Spinal cord (tissue), 10 donors: ENCODE results near the gene TMEM229A. TPM values are rescaled to one million over a fixed set of nuclear protein-coding genes. Genes with fewer than 3 reads are reported as not detected.
A peak's percentile ranks its signal among the peaks of the same experiment; 100 is the strongest.

Experiments
- DNase-seq, 6 donors: peaks; one replicate each; pipeline versions ENCODE4 v3.0.0 to v3.0.0-alpha.2; 2013 to 2015; ENCODE audit warnings: low spot score in 6 of 6, low read depth in 4 of 6
- H3K27ac ChIP-seq: one replicate; pipeline ENCODE4 v1.5.1; 2013; ENCODE audit warnings: low read depth, low read length, control low read depth
- H3K27me3 ChIP-seq: one replicate; pipeline ENCODE4 v1.6.1; 2013; ENCODE audit warnings: low read length; ENCODE audit not compliant: control insufficient read depth, insufficient read depth
- H3K36me3 ChIP-seq: one replicate; pipeline ENCODE4 v1.6.1; 2013; ENCODE audit warnings: low read length; ENCODE audit not compliant: control insufficient read depth, insufficient read depth
- H3K4me1 ChIP-seq: one replicate; pipeline ENCODE4 v1.6.1; 2013; ENCODE audit warnings: low read length; ENCODE audit not compliant: control insufficient read depth, insufficient read depth
- H3K4me3 ChIP-seq: one replicate; pipeline ENCODE4 v1.5.1; 2013; ENCODE audit warnings: low read depth, low read length, control low read depth
- H3K9me3 ChIP-seq: one replicate; pipeline ENCODE4 v1.6.1; 2013; ENCODE audit warnings: low read length; ENCODE audit not compliant: control insufficient read depth, insufficient read depth
- WGBS: methylation state at CpG from one replicate; pipeline ENCODE4 v1.1.5; 2013; ENCODE audit warnings: missing lambda C conversion rate; ENCODE audit not compliant: insufficient coverage; 5-methylcytosine and 5-hydroxymethylcytosine counted together
- polyA plus RNA-seq, 2 donors: library from polyadenylated mRNA; unstranded; fragments of 120-200 nt; gene quantifications; one replicate each; pipeline ENCODE4 v1.2.1, GENCODE V29; 2013; ENCODE audit not compliant: insufficient read length in 2 of 2
- total RNA-seq, 2 donors: library from RNA; depleted of rRNA in 1 of 2; stranded (reverse); fragments of 120-200 nt in 1 of 2; fragments of >200 nt in 1 of 2; gene quantifications; one replicate each; pipeline versions ENCODE4 v1.2.3 to v1.2.4, GENCODE V29; 2013 to 2014
- donor health status: healthy.

TMEM229A gene
- total and polyA plus RNA-seq, 4 donors = 0.55 to 5.5 (median 2.9) TPM

- DNase-seq = no peak
- Histone ChIP-seq H3K27ac (no peak overlapping the region), H3K9me3 (no peaks in the 10 kb centered on the region), H3K36me3 (no peaks in the 10 kb centered on the region), H3K4me1 (no peaks in the 10 kb centered on the region), H3K27me3 (no peaks in the 10 kb centered on the region), H3K4me3 (no peak overlapping the region)
Measured at GRCh38 chr7:123994449-123994848, 38.4 kb downstream of the TMEM229A start.

- H3K4me3 ChIP-seq = no peak overlapping the region
- H3K4me1 ChIP-seq = no peaks in the 10 kb centered on the region
- H3K27me3 ChIP-seq = no peaks in the 10 kb centered on the region
- H3K36me3 ChIP-seq = no peaks in the 10 kb centered on the region
- no peaks in the 10 kb centered on the region for H3K9me3 ChIP-seq
- DNase-seq = peak in 1 of 6 donors; percentile 2
- no CpG with 5 or more reads among the region's 2 CpGs for WGBS
- no peak overlapping the region for H3K27ac ChIP-seq
Measured at GRCh38 chr7:123993996-123994395, 38.9 kb downstream of the TMEM229A start.

DNA sequence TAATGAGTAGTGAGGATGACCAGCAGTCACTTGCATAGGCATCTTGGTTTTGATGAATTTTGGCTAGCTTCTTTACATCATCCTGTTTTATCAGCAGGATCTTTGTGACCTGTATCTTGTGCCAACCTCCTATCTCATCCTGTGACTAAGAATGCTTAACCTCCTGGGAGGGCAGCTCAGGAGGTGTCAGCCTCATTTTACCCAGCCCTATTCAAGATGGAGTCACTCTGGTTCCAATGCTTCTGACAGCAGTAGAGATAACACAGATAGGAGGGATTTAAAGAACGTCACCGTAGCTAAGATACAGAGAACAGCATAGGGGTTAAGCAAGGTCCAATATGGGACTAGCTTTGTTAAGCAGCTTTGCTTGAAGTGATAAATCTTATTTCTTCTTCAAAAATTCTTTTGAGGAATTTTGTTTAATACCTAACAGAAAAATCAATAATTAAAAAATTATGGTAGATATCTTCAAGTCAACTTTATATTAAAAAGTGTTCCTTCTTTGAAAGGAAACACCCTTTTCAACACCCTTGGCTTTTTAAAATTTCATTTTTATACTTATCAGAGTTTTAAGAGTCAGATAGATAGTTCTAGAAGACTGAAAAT lies 39.9 kb downstream of the TMEM229A start:
- H3K27ac ChIP-seq = no peak overlapping the region
- DNase-seq = no peak
- no peaks in the 10 kb centered on the region for H3K9me3 ChIP-seq
- H3K36me3 ChIP-seq = no peaks in the 10 kb centered on the region
- no peaks in the 10 kb centered on the region for H3K4me1 ChIP-seq
- H3K4me3 ChIP-seq = no peak overlapping the region
- no peaks in the 10 kb centered on the region for H3K27me3 ChIP-seq
- WGBS = no CpG with 5 or more reads among the region's 2 CpGs

GRCh38 chr7:123987445-123987844 lies 45.4 kb downstream of the TMEM229A start:
- no peaks in the 10 kb centered on the region for H3K27me3 ChIP-seq
- H3K36me3 ChIP-seq = no peaks in the 10 kb centered on the region
- H3K9me3 ChIP-seq = no peaks in the 10 kb centered on the region
- no CpG with 5 or more reads among the region's 2 CpGs for WGBS
- no peak overlapping the region for H3K27ac ChIP-seq
- H3K4me1 ChIP-seq = no peaks in the 10 kb centered on the region
- H3K4me3 ChIP-seq = no peak overlapping the region
- no peak for DNase-seq

Other genes with a start within 250 kb of the TMEM229A start
- gene HYAL4, start 187.9 kb downstream of the TMEM229A start, total RNA-seq = under 1 TPM in 1 of 2 donors, not detected in 1; 0.11 TPM
- gene HYAL4, start 187.9 kb downstream of the TMEM229A start, polyA plus RNA-seq = under 1 TPM in 1 of 2 donors, not detected in 1; 0.11 TPM
- gene SPAM1, start 107.8 kb downstream of the TMEM229A start, total RNA-seq = not detected
- gene SPAM1, start 107.8 kb downstream of the TMEM229A start, polyA plus RNA-seq = not detected